ENCODE measurements around the gene VAPB. TPM values are rescaled to one million over a fixed set of nuclear protein-coding genes. Genes with fewer than 3 reads are reported as not detected.

The VAPB gene
- total and polyA plus RNA-seq, 2 of the 4 experiments (the other 2 are of a cell fraction): 9.1 to 26.0 TPM

DNA sequence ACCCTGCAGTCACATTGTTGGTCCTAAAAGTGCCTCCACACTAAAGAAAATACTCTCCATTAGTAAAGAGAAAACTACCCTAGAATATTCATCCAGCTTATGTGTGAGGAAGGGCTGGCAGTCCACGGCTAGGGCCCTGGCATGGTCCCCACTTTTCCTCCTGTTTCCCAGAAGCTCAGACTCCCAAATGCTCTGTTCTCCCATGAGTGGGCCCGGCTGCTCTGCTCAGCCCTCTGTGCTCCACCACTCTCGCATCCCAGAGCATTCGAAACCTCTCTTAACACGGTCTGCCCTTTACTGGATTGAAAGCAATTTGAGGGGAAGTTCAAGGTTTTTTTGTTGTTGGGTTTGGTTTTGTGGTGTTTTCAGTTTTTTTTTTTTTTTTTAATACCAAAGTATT is 64.4 kb downstream of the VAPB start:
- Histone ChIP-seq H3K4me1 (ENCODE audit: control insufficient read depth, insufficient read depth, low read length) (0 out of 2 replicates have a peak, but pooled peaks cover 3% of the 10 kb centered on the region), H4K20me1 (ENCODE audit: insufficient read depth, low read length) (0 out of 2 replicates have a peak, but pooled peaks cover 3% of the 10 kb centered on the region), H2AFZ (replicated peaks; ENCODE audit: low read length, poor library complexity) (no peak overlapping the region), H3K14ac (replicated peaks; ENCODE audit: low read depth, low read length) (no peak overlapping the region), H3K4me3 (ENCODE audit: insufficient read depth, low read depth, low read length) (no peak overlapping the region), H4K91ac (ENCODE audit: insufficient read depth, low read depth, low read length) (no peak overlapping the region), H4K8ac (ENCODE audit: low read depth in 2 of 2, low read length in 2 of 2) (no peak overlapping the region), H3K9me3 (ENCODE audit: control insufficient read depth, insufficient read depth, low read length) (0 out of 2 replicates have a peak, but pooled peaks cover 2% of the 10 kb centered on the region), H2BK120ac (ENCODE audit: low read depth, low read length) (no peak overlapping the region), H4K5ac (ENCODE audit: low read depth, low read length) (no peak overlapping the region), H2AK5ac (ENCODE audit: low read depth, low read length) (no peak overlapping the region), H2AK9ac (replicated peaks; ENCODE audit: low read depth, low read length, poor library complexity) (no peak overlapping the region), H2BK5ac (ENCODE audit: low read depth, low read length, poor library complexity, severe bottlenecking) (no peak overlapping the region), H3K56ac (ENCODE audit: extremely low read depth, insufficient read depth, low read length) (no peak overlapping the region), H3K4ac (ENCODE audit: low read depth, low read length) (no peak overlapping the region), H3K9me1 (ENCODE audit: insufficient read depth, low read length) (peaks cover 10% of the 10 kb centered on the region; the same call in 1 of the 2 replicates), H3K18ac (ENCODE audit: low read depth, low read length) (no peak overlapping the region), H3K36me3 (ENCODE audit: control insufficient read depth, insufficient read depth, low read length) (peaks cover 7% of the 10 kb centered on the region), H3K27me3 (ENCODE audit: control insufficient read depth, insufficient read depth, low read length) (no peaks in the 10 kb centered on the region), H3K4me2 (ENCODE audit: low read depth, low read length) (no peak overlapping the region), H2BK15ac (ENCODE audit: low read depth, low read length) (no peak overlapping the region), H3K23ac (ENCODE audit: low read depth, low read length) (no peak overlapping the region), H3K27ac (ENCODE audit: insufficient read depth, low read length) (no peak overlapping the region), H3K79me1 (ENCODE audit: low read depth in 1 of 2, low read length in 2 of 2) (peaks cover 7 to 38% of the 10 kb centered on the region in 2 experiments; a peak in 3 of 4 replicates), H2BK20ac (ENCODE audit: low read depth, low read length) (no peak overlapping the region), H3K9ac (ENCODE audit: low read depth, low read length) (no peak overlapping the region)
- ATAC-seq (ENCODE audit: low read depth): no peak
- intact Hi-C loops (cut with micrococcal nuclease) (no loop called here), in situ Hi-C loops (cut with MboI; ENCODE audit: low sequenced_read_pairs) (no loop called here), dilution Hi-C loops (cut with HindIII; ENCODE audit: low sequenced_read_pairs, unreplicated experiment) (no loop called here)
- CTCF ChIA-PET: interaction anchor here (0.6 kb wide), 1 partner anchor 195 kb away, joined by 3 read pairs; no protein-coding TSS in a partner anchor
- BruUV-seq (replicated peaks): no TSS peak
- no peak for DNase-seq
- POLR2A ChIA-PET (ENCODE audit: unreplicated experiment): interaction anchor here (0.6 kb wide), 1 partner anchor 11 kb away, joined by 6 read pairs; no protein-coding TSS in a partner anchor
- TF ChIP-seq RCOR1 (IDR thresholded peaks at IDR 0.05; ENCODE audit: insufficient replicate concordance, low read length): no peak
- no CpG with 5 or more reads among the region's 5 CpGs for WGBS, 2 experiments (ENCODE audit: extremely low coverage in 2 of 2, insufficient read length in 1 of 2)

Measured in IMR-90 (cell line).